GM10266 (cell line): ENCODE results near the gene SMURF2.
A peak's percentile ranks its signal among the peaks of the same experiment; 100 is the strongest.

Experiments used
- DNase-seq: peaks from one replicate; pipeline ENCODE4 v3.0.0; 2012; ENCODE audit errors: extremely low spot score
- TF ChIP-seq, protein P1 (sequence below): IDR thresholded peaks from 2 replicates; pipeline ENCODE4 v1.5.1; 2012; ENCODE audit warnings: mild to moderate bottlenecking, low read depth; ENCODE audit not compliant: control insufficient read depth, insufficient read depth; ENCODE audit errors: missing control alignments

The SMURF2 gene

DNA sequence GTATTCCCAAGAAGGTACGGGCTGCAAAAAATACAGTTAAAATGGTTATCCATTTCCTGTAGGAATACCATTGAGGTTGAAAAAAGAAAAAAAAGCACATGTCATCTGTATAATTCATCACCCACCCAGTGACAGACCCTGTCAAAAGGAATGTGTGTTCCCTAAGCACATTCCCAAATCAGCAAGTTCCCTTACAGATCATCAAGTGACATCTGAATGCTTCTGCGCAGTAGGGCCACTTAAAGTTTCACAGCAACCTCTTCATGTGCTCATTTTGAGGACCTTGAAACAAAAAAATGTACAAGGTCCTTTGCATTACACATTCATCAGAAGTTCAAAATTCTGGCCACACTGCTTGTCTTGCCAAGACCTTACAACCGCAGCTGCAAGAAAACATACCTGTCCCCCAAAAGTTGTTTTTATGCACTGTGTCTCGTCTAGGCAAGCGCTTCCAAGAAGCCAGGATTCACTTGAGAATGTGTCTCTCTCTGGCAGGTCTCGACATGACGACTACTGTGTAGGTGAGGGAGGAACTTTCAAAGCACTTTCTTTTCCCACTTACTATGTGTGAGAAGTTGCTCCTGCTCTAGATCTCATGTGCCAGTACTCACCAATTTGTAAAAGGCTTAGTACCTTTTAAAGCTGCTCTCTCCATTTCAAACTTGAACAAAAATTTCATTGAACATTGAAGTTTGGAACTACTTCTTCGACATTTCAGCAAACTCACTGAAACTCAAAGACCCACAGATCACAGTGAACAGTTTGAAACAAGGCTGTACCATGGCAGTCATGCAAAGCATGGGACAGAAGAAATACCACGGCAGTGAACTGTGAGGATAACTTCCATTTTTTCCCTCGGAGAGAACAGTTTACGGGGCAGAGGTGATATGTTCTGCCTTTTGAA lies 161.0 kb downstream of the SMURF2 start:
- no peak for DNase-seq

DNA sequence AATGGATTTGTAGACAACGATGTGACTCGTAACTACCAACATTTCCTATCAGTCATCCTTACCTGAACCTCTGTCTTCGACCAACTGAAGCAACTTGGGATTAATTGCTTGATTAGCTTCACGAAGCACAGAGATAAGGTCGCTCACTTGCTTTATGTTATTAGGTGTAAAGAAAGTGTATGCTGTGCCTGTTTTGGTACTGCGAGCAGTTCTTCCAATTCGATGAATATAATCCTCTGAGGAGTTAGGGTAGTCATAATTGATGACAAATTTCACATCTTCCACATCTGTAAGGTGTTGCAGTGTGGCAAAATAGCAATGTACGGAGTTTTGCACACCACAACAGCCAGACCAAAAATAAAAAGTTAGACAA lies 161.6 kb downstream of the SMURF2 start:
- TF ChIP-seq, protein P1, sequence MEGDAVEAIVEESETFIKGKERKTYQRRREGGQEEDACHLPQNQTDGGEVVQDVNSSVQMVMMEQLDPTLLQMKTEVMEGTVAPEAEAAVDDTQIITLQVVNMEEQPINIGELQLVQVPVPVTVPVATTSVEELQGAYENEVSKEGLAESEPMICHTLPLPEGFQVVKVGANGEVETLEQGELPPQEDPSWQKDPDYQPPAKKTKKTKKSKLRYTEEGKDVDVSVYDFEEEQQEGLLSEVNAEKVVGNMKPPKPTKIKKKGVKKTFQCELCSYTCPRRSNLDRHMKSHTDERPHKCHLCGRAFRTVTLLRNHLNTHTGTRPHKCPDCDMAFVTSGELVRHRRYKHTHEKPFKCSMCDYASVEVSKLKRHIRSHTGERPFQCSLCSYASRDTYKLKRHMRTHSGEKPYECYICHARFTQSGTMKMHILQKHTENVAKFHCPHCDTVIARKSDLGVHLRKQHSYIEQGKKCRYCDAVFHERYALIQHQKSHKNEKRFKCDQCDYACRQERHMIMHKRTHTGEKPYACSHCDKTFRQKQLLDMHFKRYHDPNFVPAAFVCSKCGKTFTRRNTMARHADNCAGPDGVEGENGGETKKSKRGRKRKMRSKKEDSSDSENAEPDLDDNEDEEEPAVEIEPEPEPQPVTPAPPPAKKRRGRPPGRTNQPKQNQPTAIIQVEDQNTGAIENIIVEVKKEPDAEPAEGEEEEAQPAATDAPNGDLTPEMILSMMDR = no peak
- no peak for DNase-seq

More for the DNA sequence above, 161.0 kb downstream of the SMURF2 start:
- TF ChIP-seq, protein P1 = no peak

DNA sequence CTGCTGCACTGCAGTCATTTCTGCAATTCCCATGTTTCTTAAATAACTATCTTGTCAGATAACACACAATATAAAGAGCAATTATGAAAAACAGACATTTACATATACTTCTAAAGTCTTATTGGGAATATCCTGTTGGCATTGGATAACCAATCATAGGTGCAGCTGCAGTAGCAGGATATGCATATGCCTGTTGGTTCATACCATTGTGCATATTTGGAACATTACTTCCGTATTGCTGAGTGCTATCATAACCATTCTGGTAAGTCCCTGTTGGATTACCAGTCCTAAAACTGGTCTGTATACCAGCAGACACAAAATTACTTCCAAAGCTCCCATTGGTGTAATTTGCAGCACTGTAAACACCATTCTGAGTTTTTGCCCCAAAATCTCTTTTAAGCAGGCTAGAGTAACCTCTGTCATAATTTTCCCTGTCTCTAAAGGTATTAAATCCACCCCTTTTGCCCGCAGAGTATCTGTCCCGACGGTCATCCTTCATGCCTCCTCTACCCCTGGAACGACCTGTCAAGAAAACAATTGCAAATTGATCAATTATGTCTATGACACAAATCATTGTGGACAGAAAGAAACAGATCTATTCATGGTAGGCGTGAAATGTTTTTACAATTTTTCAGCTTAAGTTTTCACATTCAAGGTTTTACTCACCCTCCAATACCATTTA lies 162.2 kb downstream of the SMURF2 start:
- TF ChIP-seq, protein P1 = no peak

DNA sequence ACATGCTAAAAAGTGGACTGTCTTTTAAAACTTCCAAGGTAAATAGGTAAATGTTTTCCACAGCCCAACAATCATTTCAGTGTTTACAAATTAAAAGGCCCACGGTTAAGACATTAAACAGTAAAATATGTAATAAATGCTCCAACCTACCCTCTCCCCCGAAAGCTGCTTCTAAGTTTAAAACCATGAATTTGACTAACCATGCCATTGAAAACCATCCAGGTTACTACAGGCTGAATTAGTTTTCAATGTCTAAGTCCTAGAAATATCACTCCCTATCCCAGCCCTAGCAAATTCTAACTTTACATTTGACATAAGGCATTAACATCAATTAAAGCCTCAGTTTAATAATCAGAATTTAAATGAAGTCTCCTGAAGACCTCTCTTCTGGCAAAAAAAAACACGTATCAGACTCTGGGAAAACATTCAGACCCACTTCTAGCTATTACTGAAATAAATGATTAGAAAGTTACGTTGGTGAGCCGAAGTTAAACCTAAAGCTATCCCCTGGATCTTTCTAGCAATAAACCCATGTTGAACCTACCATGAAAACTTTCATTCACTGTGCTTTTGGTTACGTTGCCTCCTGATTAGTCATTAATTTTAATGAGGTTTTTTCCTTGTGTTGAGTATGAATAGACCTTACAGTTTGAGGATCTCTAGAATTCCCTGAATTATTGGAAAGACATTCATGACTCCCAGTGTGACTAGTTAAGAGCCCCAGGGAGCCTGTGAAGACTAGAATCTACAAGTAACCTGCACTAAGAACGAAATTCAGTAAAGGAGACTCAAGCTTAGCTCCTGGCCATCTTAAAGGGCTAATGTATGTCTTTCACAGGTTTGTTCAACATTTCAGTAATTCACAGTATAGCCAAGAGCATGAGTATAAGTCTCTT lies 163.6 kb downstream of the SMURF2 start:
- no peak for DNase-seq
- TF ChIP-seq, protein P1 = no peak

More for the DNA sequence above, 162.2 kb downstream of the SMURF2 start:
- DNase-seq = no peak

DNA sequence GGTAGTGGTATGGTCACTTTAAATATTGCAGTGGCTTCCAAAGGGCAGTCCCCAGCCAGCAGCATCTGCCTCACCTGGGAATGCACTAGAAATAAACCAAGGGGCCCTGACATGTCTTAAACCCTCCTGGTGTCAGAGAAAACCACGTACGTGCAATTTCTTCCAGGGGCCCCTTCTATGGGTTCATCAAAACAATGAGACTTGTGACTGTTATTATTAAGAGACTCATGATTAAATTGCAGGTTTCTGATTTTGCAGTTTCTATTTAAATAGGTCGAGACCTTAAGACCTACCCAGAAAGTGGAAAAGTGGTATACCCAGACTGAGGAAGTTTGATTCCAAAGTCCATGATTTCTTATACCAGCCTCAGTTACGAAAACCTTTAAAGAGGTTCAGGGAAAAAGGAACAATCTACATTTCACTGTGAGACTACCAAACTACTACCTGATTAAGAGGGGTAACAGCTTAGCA lies 164.5 kb downstream of the SMURF2 start:
- TF ChIP-seq, protein P1 = no peak
- DNase-seq = peak; percentile 33

DNA sequence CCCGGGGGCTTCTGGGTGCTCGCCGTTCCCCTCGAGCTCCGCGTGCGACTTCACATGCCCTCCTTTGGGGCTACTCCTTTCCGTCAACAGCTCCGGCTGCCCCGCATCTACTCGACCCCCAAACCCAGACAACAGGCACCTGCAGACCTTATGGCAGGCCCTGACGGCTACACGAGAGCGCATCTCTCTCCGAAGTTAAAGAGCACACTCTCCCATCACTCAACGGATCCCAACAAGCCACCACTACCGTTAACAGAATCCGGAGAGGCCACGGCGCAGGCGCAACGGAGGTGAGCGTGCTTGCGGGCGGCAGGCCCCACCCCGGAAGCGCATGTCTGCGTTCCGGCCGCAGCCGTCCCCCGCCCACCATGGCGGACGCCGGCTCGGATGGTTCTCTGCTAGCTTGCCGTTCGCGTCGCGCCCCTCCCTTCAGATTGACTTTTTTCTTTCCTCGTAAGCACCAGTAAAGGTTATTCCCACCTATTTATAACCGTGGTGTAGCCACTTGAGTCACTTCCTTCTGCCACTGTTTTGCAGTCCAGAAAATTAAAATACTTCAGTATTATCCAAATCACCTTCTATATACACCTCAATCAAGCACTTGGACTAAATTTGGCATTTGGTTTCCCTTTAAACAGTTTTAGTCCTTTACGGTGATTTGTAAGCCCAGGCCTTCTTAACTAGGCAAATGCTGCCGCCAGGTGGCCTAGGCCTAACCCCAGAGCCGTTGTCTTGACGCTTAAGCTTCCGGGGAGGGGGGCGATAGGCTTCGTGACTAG lies 165.1 kb downstream of the SMURF2 start, which contains the start of gene POLG2:
POLG2 (minus strand) TSS at position 269 of the 779 bp plus-strand sequence; CDS start at position 183, 86 bp downstream.
- peak; percentile 88 for DNase-seq
- TF ChIP-seq, protein P1 = peak; percentile 67
